Sigmoid colon (tissue), 4 donors: ENCODE results near the gene OSBPL5.

Experiments used
- CTCF ChIP-seq, 4 experiments: fragments of 450-650 bp in 3 of 4; fragments of 200-600 bp in 1 of 4; IDR thresholded peaks; one replicate each; pipeline ENCODE4 v1.5.1; 2016 to 2019; ENCODE audit warnings: antibody characterized with exemption in 4 of 4, mild to moderate bottlenecking in 3 of 4, moderate library complexity in 2 of 4
- EP300 ChIP-seq, 4 donors: sonication (generic); formaldehyde crosslinking; IDR thresholded peaks; one replicate each; pipeline ENCODE4 v1.6.1; 2017; ENCODE audit warnings: antibody characterized with exemption in 4 of 4

- TF ChIP-seq CTCF (IDR thresholded peaks at IDR 0.05) (no peak), EP300 (IDR thresholded peaks at IDR 0.05) (no peak)
Measured at GRCh38 chr11:3189196-3189843, 24.2 kb upstream of the OSBPL5 start.
